Activated naive CD8-positive, alpha-beta T cell treated with anti-CD3 and anti-CD28 coated beads, Interleukin-2, amount 50 U/mL, for 24 hours (primary cell): Measurements from ENCODE around the gene MAP6.
"Not testable (repeated sequence)": the region's sequence is repeated elsewhere in the genome, so short reads cannot be mapped to it uniquely, and the experiment has no call there.

Experiments used
- ATAC-seq: fragments of 150-1000 bp; cut with Tn5 transposase; one replicate; pipeline ENCODE4 v1.10.0; 2021
- DNase-seq: peaks from one replicate; pipeline ENCODE4 v3.0.0; 2021
- H3K27ac Mint-ChIP-seq: one replicate; pipeline ENCODE4 v1.8.0; 2021; ENCODE audit warnings: mild to moderate bottlenecking, mixed read lengths
- H3K27me3 Mint-ChIP-seq: one replicate; pipeline ENCODE4 v1.8.0; 2021; ENCODE audit warnings: mixed read lengths
- H3K36me3 Mint-ChIP-seq: one replicate; pipeline ENCODE4 v1.8.0; 2021; ENCODE audit warnings: low read depth, mixed read lengths
- H3K4me1 Mint-ChIP-seq: one replicate; pipeline ENCODE4 v1.8.0; 2021; ENCODE audit warnings: mixed read lengths
- H3K4me3 Mint-ChIP-seq: one replicate; pipeline ENCODE4 v1.8.0; 2021; ENCODE audit warnings: mild to moderate bottlenecking, moderate library complexity, mixed read lengths
- H3K9me3 Mint-ChIP-seq: one replicate; pipeline ENCODE4 v1.8.0; 2021; ENCODE audit warnings: mixed read lengths

The MAP6 gene

GRCh38 chr11:75596914-75597313 lies 71.9 kb downstream of the MAP6 start:
- H3K27ac Mint-ChIP-seq: no peak overlapping the region
- no peaks in the 10 kb centered on the region for H3K27me3 Mint-ChIP-seq
- peaks cover 4% of the 10 kb centered on the region for H3K4me1 Mint-ChIP-seq
- no peak overlapping the region for H3K4me3 Mint-ChIP-seq
- H3K9me3 Mint-ChIP-seq: no peaks in the 10 kb centered on the region
- DNase-seq: no peak
- no peak for ATAC-seq
- no peaks in the 10 kb centered on the region for H3K36me3 Mint-ChIP-seq

- no peaks in the 10 kb centered on the region for H3K9me3 Mint-ChIP-seq
- H3K4me1 Mint-ChIP-seq: peaks cover 4% of the 10 kb centered on the region
- no peak for ATAC-seq
- H3K36me3 Mint-ChIP-seq: no peaks in the 10 kb centered on the region
- no peak for DNase-seq
- H3K27ac Mint-ChIP-seq: no peak overlapping the region
- no peaks in the 10 kb centered on the region for H3K27me3 Mint-ChIP-seq
- H3K4me3 Mint-ChIP-seq: no peak overlapping the region
Observed at GRCh38 chr11:75595429-75595828, 73.4 kb downstream of the MAP6 start.

DNA sequence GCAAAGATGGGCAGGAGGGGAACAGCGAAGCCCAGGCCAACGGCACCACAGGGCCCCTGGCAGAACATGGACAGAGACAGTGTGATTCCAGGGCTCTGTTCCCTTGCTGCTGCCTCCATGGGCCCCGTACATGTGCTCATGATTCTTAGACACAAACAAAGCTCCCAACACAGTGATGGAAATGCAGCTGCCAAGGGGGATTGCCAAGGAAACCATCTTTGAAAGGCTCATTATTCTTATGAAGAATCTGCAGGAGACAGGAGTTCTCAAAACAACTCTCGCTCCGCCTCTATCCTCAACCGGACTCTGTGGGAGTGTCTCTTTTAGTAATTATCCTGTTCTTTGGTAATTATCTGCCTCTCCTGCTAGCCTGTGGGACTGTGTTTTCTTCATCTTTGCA lies 74.6 kb downstream of the MAP6 start:
- no peak overlapping the region for H3K27ac Mint-ChIP-seq
- no peak for DNase-seq
- ATAC-seq: no peak
- H3K4me1 Mint-ChIP-seq: peaks cover 4% of the 10 kb centered on the region
- H3K4me3 Mint-ChIP-seq: no peak overlapping the region
- H3K9me3 Mint-ChIP-seq: no peaks in the 10 kb centered on the region
- H3K36me3 Mint-ChIP-seq: no peaks in the 10 kb centered on the region
- no peaks in the 10 kb centered on the region for H3K27me3 Mint-ChIP-seq

DNA sequence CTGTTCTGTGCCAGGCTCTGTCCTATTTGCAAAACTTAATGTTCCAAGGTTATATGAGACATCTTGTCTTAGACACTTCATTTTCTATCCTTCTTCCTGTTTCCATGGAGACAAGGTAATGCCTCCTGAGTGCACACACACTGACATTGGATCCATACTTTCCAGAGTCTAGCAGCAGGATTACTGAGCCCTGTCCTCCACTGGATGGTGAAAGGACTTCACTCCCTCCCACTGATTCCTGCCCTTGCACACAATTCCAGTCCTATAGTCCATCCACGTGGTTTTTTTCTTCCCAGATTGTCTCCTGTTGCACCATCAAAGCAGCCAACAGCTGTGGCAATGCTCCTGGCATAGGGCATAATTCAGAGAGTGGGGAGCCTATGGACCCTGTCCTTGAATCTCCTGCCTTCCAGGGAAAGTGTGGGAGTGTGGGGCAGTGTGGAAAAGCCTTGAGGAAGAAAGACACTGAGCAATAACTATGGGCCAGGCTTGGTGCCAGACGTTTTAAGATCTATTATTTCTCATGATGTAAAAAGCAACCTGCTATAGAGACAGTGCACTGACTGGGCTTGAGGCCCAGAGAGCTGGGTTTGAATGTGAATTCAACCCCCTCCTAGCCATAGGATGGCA lies 75.4 kb downstream of the MAP6 start:
- H3K36me3 Mint-ChIP-seq: no peaks in the 10 kb centered on the region
- peaks cover 4% of the 10 kb centered on the region for H3K4me1 Mint-ChIP-seq
- no peak overlapping the region for H3K4me3 Mint-ChIP-seq
- H3K27me3 Mint-ChIP-seq: no peaks in the 10 kb centered on the region
- no peak for ATAC-seq
- no peak overlapping the region for H3K27ac Mint-ChIP-seq
- no peak for DNase-seq
- no peaks in the 10 kb centered on the region for H3K9me3 Mint-ChIP-seq

DNA sequence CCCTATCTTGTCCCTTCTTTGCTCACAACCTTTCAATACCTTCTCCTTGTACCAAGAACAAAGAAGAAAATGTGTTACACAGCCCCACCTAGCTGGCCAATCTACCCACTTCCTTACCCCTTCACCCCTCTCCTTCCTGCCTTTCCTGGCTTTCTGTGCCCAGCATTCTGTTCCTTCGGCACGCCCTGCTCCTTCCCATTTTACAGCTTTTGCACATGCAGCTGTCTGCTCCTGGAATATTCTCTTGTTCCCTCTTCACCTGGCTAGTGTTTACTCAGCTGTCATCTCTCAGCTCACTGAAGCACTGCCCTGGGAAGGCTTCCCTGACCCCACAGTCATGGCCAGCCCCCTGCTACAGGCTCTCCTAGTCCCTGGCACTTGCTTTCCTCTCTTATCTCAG lies 76.1 kb downstream of the MAP6 start:
- H3K27me3 Mint-ChIP-seq: no peaks in the 10 kb centered on the region
- no peak overlapping the region for H3K27ac Mint-ChIP-seq
- H3K4me3 Mint-ChIP-seq: no peak overlapping the region
- H3K36me3 Mint-ChIP-seq: no peaks in the 10 kb centered on the region
- H3K4me1 Mint-ChIP-seq: peaks cover 4% of the 10 kb centered on the region
- no peaks in the 10 kb centered on the region for H3K9me3 Mint-ChIP-seq
- no peak for DNase-seq
- ATAC-seq: no peak

DNA sequence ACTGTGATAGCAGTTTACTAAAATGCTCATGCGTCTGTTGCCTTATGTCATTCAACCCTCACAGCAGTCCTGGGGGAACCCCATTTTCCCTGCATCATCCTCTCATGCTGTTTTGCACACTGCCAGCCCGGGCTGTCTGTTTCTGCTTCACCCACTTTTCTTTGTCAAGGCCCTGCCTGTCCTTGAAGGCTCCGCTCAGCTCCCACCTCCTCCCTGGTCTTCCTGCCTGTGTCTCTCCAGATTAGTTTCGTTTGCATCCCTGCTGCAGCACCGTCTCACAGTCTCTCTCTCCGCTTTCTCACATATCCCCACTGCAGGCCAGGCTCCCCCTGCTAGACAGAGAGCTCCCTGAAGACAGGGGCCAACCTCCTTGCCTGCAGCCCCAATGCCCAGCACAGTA lies 76.9 kb downstream of the MAP6 start:
- H3K27me3 Mint-ChIP-seq: no peaks in the 10 kb centered on the region
- H3K4me1 Mint-ChIP-seq: peaks cover 4% of the 10 kb centered on the region
- no peak overlapping the region for H3K4me3 Mint-ChIP-seq
- no peak for ATAC-seq
- H3K36me3 Mint-ChIP-seq: no peaks in the 10 kb centered on the region
- H3K27ac Mint-ChIP-seq: no peak overlapping the region
- H3K9me3 Mint-ChIP-seq: no peaks in the 10 kb centered on the region
- DNase-seq: no peak

- H3K4me3 Mint-ChIP-seq: no peak overlapping the region
- ATAC-seq: no peak
- H3K36me3 Mint-ChIP-seq: no peaks in the 10 kb centered on the region
Observed at GRCh38 chr11:75591371-75591770, 77.5 kb downstream of the MAP6 start.

GRCh38 chr11:75589933-75590332 lies 78.9 kb downstream of the MAP6 start:
- H3K4me3 Mint-ChIP-seq: no peak overlapping the region
- no peaks in the 10 kb centered on the region for H3K9me3 Mint-ChIP-seq
- DNase-seq (no peak), ATAC-seq (no peak)
- no peaks in the 10 kb centered on the region for H3K36me3 Mint-ChIP-seq
- peaks cover 4% of the 10 kb centered on the region for H3K4me1 Mint-ChIP-seq
- no peak overlapping the region for H3K27ac Mint-ChIP-seq
- H3K27me3 Mint-ChIP-seq: no peaks in the 10 kb centered on the region

More at GRCh38 chr11:75591371-75591770, 77.5 kb downstream of the MAP6 start:
- H3K27me3 Mint-ChIP-seq: no peaks in the 10 kb centered on the region
- H3K27ac Mint-ChIP-seq: no peak overlapping the region
- no peaks in the 10 kb centered on the region for H3K9me3 Mint-ChIP-seq
- peaks cover 4% of the 10 kb centered on the region for H3K4me1 Mint-ChIP-seq
- no peak for DNase-seq

- H3K27me3 Mint-ChIP-seq: no peaks in the 10 kb centered on the region
- H3K9me3 Mint-ChIP-seq: no peaks in the 10 kb centered on the region
- peaks cover 8% of the 10 kb centered on the region for H3K4me1 Mint-ChIP-seq
- H3K27ac Mint-ChIP-seq: no peak overlapping the region
- H3K36me3 Mint-ChIP-seq: no peaks in the 10 kb centered on the region
- H3K4me3 Mint-ChIP-seq: no peak overlapping the region
- ATAC-seq (no peak), DNase-seq (no peak)
Observed at GRCh38 chr11:75589051-75589450, 79.8 kb downstream of the MAP6 start.

DNA sequence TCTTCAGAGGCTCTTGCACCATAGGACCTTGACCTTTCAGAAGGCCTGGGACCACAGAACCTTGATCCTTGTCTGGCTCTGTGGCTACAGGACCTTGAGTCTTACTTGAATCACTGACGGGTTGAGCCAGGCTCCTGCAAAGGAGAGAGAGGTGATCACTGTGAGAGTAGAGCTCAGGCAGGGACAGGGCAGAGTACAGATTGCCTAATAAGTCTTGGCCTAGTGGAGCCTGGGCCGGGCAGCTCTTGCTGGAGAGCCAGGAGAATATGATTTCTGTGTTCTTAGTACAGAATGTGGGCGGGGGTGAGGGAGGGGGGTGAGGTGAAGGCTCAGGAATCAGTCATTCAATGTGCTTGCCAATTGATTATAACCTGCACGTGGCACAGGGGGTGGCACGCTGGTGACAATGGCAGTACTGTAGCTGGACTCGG lies 80.8 kb downstream of the MAP6 start:
- no peaks in the 10 kb centered on the region for H3K36me3 Mint-ChIP-seq
- DNase-seq (no peak), ATAC-seq (no peak)
- no peaks in the 10 kb centered on the region for H3K27me3 Mint-ChIP-seq
- no peak overlapping the region for H3K4me3 Mint-ChIP-seq
- peaks cover 10% of the 10 kb centered on the region for H3K4me1 Mint-ChIP-seq
- no peak overlapping the region for H3K27ac Mint-ChIP-seq
- no peaks in the 10 kb centered on the region for H3K9me3 Mint-ChIP-seq

- ATAC-seq (no peak), DNase-seq (no peak)
- Mint-ChIP-seq H3K27ac (no peak overlapping the region), H3K4me3 (no peak overlapping the region), H3K36me3 (no peaks in the 10 kb centered on the region), H3K9me3 (no peaks in the 10 kb centered on the region), H3K27me3 (no peaks in the 10 kb centered on the region), H3K4me1 (peaks cover 19% of the 10 kb centered on the region)
Observed at GRCh38 chr11:75586395-75586794, 82.4 kb downstream of the MAP6 start.

DNA sequence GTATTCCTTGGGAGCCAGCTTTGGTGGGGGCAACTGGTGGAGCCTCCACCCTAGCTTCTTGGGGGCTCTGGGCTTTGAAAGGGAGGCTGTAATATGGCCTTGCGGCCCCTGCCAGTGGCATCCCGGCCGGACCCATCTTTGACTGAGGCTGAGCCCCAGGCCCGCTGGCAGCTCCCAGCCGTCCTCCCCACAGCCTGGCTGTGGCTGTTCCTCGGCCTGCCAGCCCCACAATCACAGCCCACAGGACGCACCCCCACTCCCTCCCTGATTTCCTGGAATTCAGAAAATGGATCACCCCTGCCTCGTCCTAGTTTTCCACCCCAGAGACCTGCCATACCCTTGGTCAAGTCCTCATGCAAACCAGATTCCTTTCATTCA lies 83.6 kb downstream of the MAP6 start:
- Mint-ChIP-seq H3K27me3 (no peaks in the 10 kb centered on the region), H3K36me3 (no peaks in the 10 kb centered on the region), H3K27ac (no peak overlapping the region), H3K4me1 (peaks cover 19% of the 10 kb centered on the region), H3K9me3 (no peaks in the 10 kb centered on the region), H3K4me3 (no peak overlapping the region)
- DNase-seq (no peak), ATAC-seq (no peak)

DNA sequence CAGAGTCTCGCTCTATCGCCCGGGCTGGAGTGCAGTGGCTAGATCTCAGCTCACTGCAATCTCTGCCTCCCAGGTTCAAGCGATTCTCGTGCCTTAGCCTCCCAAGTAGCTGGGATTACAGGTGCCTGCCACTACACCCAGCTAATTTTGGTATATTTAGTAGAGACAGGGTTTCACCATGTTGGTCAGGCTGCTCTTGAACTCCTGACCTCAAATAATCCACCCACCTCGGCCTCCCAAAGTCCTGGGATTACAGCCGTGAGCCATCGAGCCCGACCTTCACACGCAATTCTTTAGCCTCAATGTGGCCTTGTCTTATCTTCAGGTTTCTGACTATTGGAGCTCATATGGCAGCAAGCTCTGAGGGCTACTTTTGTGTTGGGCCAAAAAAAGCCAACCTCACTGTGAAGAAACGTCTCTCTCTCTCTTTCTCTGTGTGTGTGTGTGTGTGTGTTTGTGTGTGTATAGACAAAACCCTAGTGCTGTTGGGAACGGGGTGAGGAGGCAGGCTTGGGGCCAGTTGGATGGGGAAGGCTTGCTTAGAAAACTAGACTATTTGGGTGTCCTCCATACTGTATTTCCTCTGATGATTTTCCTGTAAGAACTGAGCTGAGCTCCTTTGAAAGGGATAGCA lies 84.1 kb downstream of the MAP6 start:
- not testable (repeated sequence) for H3K9me3 Mint-ChIP-seq, ATAC-seq, DNase-seq, H3K27ac Mint-ChIP-seq, H3K27me3 Mint-ChIP-seq, H3K36me3 Mint-ChIP-seq
- Mint-ChIP-seq H3K4me3 (peak overlapping the region; percentile 67), H3K4me1 (peaks cover 19% of the 10 kb centered on the region)

GRCh38 chr11:75583718-75584658 lies 84.8 kb downstream of the MAP6 start:
- peak overlapping the region; percentile 53 for H3K27ac Mint-ChIP-seq
- no peak for ATAC-seq
- no peaks in the 10 kb centered on the region for H3K27me3 Mint-ChIP-seq
- H3K4me1 Mint-ChIP-seq: peaks cover 19% of the 10 kb centered on the region
- H3K36me3 Mint-ChIP-seq: no peaks in the 10 kb centered on the region
- no peak for DNase-seq
- peak overlapping the region; percentile 67 for H3K4me3 Mint-ChIP-seq
- H3K9me3 Mint-ChIP-seq: no peaks in the 10 kb centered on the region
